H9 (cell line): Measurements from ENCODE around the gene GYPB. TPM values are rescaled to one million over a fixed set of nuclear protein-coding genes. Genes with fewer than 3 reads are reported as not detected.

Experiments
- total RNA-seq: library from RNA; stranded (reverse); gene quantifications from 2 replicates; pipeline ENCODE4 v1.2.1, GENCODE V29; 2021

The GYPB gene
- total RNA-seq, 1 experiment from 2014 or later: not detected

Other genes with a start within 250 kb of the GYPB start
- not detected in 2 replicates for gene GYPE, start 113.8 kb downstream of the GYPB start, total RNA-seq
- not detected in 2 replicates for gene GYPA, start 121.3 kb upstream of the GYPB start, total RNA-seq